Measurements from ENCODE around the gene PRELID1.

PRELID1 gene

DNA sequence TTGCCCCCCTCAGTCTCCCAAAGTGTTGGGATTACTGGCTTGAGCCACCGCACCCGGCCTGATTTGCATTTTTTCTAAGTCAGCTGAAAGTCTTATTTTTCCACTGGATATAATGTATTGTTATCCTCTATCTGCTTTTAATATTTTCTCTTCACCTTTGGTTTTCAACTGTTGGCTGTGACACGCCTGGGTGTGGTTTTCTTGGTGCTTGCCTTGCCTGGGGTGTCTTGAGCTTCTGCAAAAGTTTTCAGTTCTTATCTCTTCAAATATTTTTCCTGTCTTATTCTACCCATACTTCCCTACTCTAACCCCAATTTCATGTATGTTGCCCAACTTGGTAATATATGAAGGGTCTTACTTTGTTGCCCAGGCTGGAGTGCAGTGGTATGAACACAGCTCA lies 12.4 kb downstream of the PRELID1 start:
- Mint-ChIP-seq H3K27ac (peak overlapping the region in 1 of 2 donors; percentile 85), H3K4me3 (no peak overlapping the region), H3K9me3 (no peaks in the 10 kb centered on the region), H3K4me1 (peaks cover 56% of the 10 kb centered on the region), H3K27me3 (no peaks in the 10 kb centered on the region)
- ATAC-seq (no peak), DNase-seq (no peak)

DNA sequence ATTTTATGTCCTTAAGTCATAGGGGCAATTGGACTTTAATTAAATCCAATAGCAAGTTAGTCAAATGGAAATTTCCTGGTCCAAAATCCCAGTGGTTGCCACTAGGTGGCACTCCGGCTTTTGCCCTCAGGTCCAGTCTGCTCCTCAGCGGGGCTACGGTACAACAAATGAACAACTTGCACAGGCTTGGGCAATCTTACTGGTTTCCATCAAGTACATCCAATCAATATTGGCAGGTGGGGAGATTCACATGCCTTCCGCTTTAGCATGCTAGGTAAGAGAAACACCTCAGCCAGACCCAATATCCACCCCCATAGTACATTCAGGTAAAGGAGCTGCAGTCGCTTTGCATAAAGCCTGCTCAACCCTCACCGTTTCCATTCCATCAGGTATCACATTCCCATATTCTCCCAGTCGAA lies 14.4 kb downstream of the PRELID1 start:
- Mint-ChIP-seq H3K27ac (no peak overlapping the region), H3K4me3 (no peak overlapping the region), H3K27me3 (no peaks in the 10 kb centered on the region), H3K9me3 (no peaks in the 10 kb centered on the region), H3K4me1 (peaks cover 53% of the 10 kb centered on the region)
- DNase-seq (peak; percentile 69 to 74), ATAC-seq (peak; percentile 68)

GRCh38 chr5:177319913-177320588 lies 16.5 kb downstream of the PRELID1 start:
- ATAC-seq (peak; percentile 89), DNase-seq (peak in 1 of 2 donors; percentile 53)
- Mint-ChIP-seq H3K27ac (peak overlapping the region in 1 of 2 donors; percentile 13), H3K27me3 (no peaks in the 10 kb centered on the region), H3K4me3 (no peak overlapping the region), H3K9me3 (no peaks in the 10 kb centered on the region), H3K4me1 (peaks cover 44% of the 10 kb centered on the region)

GRCh38 chr5:177320879-177321278 lies 17.3 kb downstream of the PRELID1 start:
- no peak for DNase-seq
- no peak overlapping the region for H3K27ac Mint-ChIP-seq
- H3K4me1 Mint-ChIP-seq = peaks cover 42% of the 10 kb centered on the region
- no peak for ATAC-seq
- no peaks in the 10 kb centered on the region for H3K9me3 Mint-ChIP-seq
- H3K27me3 Mint-ChIP-seq = no peaks in the 10 kb centered on the region
- H3K4me3 Mint-ChIP-seq = no peak overlapping the region

DNA sequence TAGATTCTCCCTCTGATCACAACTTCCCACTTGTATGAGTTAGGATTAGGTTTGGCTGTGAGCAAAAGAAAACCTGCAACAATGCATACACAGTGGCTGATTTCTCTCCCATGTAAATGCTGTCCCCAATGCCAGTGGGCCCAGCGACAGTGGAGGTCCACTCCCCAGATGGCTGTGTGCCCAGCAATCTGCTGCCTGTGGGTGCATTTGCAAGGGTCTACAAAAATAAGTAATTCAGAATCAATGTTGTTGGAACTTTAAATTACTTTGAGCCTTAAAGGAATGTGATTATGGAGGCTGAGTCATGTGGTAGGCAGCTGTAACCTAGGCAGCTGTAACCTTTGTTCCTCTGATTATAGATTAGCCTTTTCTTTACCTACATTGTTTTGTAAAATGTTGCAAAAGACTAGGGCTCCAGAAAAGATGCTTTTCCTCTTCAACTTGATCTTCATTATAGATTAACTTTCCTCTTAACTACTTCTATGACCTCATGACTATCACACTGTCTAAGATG lies 22.3 kb downstream of the PRELID1 start:
- ATAC-seq (no peak), DNase-seq (no peak)
- no peak overlapping the region for H3K4me3 Mint-ChIP-seq
- H3K4me1 Mint-ChIP-seq = peaks cover 36% of the 10 kb centered on the region
- no peaks in the 10 kb centered on the region for H3K27me3 Mint-ChIP-seq
- no peaks in the 10 kb centered on the region for H3K9me3 Mint-ChIP-seq
- H3K27ac Mint-ChIP-seq = no peak overlapping the region

DNA sequence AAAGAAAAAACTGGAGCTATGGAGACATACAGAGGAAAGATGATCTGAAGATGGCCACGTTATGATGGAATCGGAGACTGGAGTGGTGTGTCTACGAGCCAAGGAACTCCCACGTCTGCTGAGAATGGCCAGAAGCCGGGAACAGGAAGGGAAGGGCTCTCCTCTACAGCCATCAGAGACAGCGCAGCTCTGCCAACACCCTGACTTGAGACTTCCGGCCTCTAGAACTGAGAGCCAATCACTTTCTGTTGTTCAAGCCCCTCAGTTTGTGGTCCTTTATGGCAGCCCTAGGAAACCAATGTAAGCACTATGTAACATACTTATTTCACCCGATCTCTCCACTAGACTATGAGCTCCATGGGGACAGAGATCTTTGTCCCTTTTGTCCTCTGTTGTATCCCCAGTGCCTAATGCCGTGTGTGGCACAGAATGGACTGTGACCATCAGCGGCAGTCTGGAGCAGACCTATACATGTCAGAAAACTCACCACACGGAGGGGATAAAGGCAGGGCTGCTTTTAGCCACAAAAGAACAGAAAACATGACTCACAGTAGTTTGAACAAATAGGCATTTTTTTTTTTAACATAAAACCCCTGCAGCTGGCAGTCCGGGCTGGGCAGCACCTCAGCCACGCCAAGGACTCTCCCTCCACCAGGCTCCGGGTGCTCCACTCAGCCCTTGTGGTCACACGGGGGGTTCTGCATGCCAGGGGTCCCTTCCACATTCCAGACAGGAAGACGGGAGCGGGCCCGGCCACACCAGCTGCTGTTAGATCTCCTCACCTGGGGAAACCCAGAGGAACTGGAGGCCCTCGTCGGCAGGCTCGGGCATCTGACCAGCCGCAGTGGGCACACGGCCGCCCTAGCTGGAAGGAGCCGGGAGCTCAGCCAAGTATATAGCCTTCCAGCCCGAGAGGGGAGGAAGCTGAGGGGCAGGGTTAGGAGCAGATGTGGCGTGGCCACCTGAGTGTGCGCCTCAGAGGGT lies 24.2 kb downstream of the PRELID1 start:
- Mint-ChIP-seq H3K27me3 (no peaks in the 10 kb centered on the region), H3K9me3 (no peaks in the 10 kb centered on the region), H3K27ac (peak overlapping the region; percentile 79 to 95), H3K4me1 (peaks cover 41% of the 10 kb centered on the region), H3K4me3 (peak overlapping the region; percentile 54 to 62)
- ATAC-seq (peak; percentile 93), DNase-seq (peak in 1 of 2 donors; percentile 47)

DNA sequence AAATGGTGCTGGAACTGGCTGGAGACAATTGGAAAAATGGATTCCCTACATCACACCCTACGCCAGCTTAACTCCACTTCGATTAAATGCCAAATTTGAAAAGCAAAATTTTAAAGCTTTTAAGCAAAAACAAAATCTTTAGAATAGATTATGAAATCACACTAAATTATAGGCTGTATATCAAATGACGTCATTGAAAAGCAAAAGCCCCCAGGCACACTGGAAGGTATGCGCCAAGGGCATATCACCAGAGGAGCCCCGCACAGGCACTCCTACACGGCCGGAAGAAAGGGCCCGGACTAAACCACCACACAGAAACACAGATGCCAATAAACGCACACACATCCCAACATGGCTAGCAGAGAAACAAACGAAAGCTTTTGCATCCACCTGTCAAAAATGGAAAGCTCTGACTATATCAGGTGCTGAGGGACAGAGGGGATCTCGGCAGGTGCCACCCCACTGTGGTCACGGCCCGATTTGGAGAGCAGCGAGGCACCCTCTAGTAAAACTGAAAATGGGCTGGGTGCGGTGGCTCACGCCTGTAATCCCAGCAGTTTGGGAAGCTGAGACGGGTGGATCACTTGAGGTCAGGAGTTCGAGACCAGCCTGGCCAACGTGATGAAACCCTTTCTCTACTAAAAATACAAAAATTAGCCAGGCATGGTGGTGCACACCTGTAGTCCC lies 25.1 kb downstream of the PRELID1 start:
- Mint-ChIP-seq H3K4me3 (no peak overlapping the region), H3K27ac (no peak overlapping the region), H3K4me1 (peaks cover 42% of the 10 kb centered on the region), H3K27me3 (no peaks in the 10 kb centered on the region), H3K9me3 (no peaks in the 10 kb centered on the region)
- DNase-seq (no peak), ATAC-seq (no peak)

- DNase-seq = no peak
- H3K4me3 Mint-ChIP-seq = no peak overlapping the region
- H3K27ac Mint-ChIP-seq = no peak overlapping the region
- H3K9me3 Mint-ChIP-seq = no peaks in the 10 kb centered on the region
- ATAC-seq = no peak
- peaks cover 36% of the 10 kb centered on the region for H3K4me1 Mint-ChIP-seq
- H3K27me3 Mint-ChIP-seq = no peaks in the 10 kb centered on the region
Measured at GRCh38 chr5:177329883-177330282, 26.3 kb downstream of the PRELID1 start.

GRCh38 chr5:177330991-177331842 lies 27.6 kb downstream of the PRELID1 start:
- DNase-seq = no peak
- no peaks in the 10 kb centered on the region for H3K27me3 Mint-ChIP-seq
- H3K4me1 Mint-ChIP-seq = peaks cover 42% of the 10 kb centered on the region
- no peak overlapping the region for H3K4me3 Mint-ChIP-seq
- no peak for ATAC-seq
- no peaks in the 10 kb centered on the region for H3K9me3 Mint-ChIP-seq
- H3K27ac Mint-ChIP-seq = peak overlapping the region; percentile 48 to 49

GRCh38 chr5:177332031-177332895 lies 28.7 kb downstream of the PRELID1 start:
- no peak for DNase-seq
- Mint-ChIP-seq H3K4me1 (peaks cover 46% of the 10 kb centered on the region), H3K27me3 (no peaks in the 10 kb centered on the region), H3K4me3 (no peak overlapping the region), H3K27ac (no peak overlapping the region), H3K9me3 (no peaks in the 10 kb centered on the region)
- ATAC-seq = no peak

DNA sequence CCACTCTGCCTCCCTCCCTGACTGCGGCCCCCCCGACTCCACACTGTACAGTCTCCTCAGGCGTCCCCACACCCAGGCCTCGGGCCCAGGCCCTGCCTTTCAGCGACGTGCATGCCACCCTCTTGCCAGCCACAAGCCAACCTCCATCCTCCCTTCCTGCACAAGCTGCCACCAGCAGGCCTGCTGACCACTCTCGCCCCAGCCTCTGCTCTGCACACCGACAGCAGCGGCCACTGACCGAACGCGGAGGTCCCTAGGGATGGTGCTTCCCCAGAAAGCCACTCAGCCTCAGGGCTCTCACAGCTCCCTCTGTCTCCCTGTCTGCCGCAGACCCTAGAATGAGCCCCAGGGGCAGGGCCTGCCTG lies 29.3 kb downstream of the PRELID1 start:
- Mint-ChIP-seq H3K27me3 (no peaks in the 10 kb centered on the region), H3K27ac (no peak overlapping the region), H3K4me1 (peaks cover 40% of the 10 kb centered on the region), H3K9me3 (no peaks in the 10 kb centered on the region), H3K4me3 (no peak overlapping the region)
- ATAC-seq = no peak
- DNase-seq = no peak

DNA sequence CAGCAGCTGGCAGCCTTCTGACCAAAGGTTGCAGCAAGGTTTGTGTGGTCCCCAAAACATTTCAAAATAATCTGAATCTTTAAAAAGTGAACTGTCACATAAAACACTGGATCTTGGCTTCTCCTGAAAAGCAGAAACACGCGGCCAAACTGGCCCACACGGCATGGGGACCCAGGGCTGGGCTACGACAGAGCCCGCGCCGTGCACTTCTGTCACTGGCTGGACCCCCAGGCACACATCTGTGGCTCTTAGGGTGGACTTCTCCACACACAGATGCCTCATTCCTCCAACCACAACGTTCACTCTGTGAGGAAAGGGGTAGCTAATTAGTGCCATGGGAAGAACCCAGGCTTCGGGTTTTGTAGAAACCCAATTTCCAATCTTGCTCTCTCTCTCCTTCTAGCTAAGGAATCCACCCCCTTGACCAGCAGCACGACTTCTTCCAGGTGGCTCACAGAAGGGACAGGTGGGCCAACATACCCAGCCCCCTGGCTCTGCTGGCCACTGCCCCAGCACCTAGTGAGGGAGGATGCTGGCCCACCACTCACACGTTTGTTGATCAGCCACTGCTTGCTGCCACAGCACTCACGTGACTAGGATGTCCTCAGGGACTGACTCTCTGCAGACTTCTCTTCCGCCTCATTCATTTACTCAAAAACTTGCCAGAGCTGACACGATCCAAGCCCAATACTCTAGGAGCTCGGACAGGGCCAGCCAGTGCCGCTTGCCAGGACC lies 30.0 kb downstream of the PRELID1 start:
- Mint-ChIP-seq H3K9me3 (no peaks in the 10 kb centered on the region), H3K27ac (no peak overlapping the region), H3K4me1 (peaks cover 33% of the 10 kb centered on the region), H3K27me3 (no peaks in the 10 kb centered on the region), H3K4me3 (no peak overlapping the region)
- DNase-seq (no peak), ATAC-seq (no peak)

- ATAC-seq = no peak
- no peaks in the 10 kb centered on the region for H3K27me3 Mint-ChIP-seq
- no peak overlapping the region for H3K4me3 Mint-ChIP-seq
- H3K4me1 Mint-ChIP-seq = peaks cover 29% of the 10 kb centered on the region
- no peak for DNase-seq
- no peak overlapping the region for H3K27ac Mint-ChIP-seq
- H3K9me3 Mint-ChIP-seq = no peaks in the 10 kb centered on the region
Measured at GRCh38 chr5:177334155-177334551, 30.6 kb downstream of the PRELID1 start.

All from stimulated activated naive CD8-positive, alpha-beta T cell treated with anti-CD3 and anti-CD28 coated beads, Interleukin-15, amount 100 ng/mL, for 72 hours (primary cell).